ENCODE data around the gene COX6B1. TPM values are rescaled to one million over a fixed set of nuclear protein-coding genes. Genes with fewer than 3 reads are reported as not detected.

COX6B1 gene
- total and polyA plus RNA-seq, 4 donors: 202 to 1,407 (median 508) TPM

GRCh38 chr19:35618857-35619256 is 29.3 kb upstream of the COX6B1 start:
- 88 to 91% methylated on average over 7 of the region's 7 CpGs for WGBS, 2 donors
- no peaks in the 10 kb centered on the region for H3K27me3 ChIP-seq (ENCODE audit: control insufficient read depth in 3 of 3, insufficient read depth in 3 of 3, low read length in 2 of 3)
- H3K27ac ChIP-seq (ENCODE audit: low read depth in 1 of 2, low read length in 1 of 2): no peak overlapping the region
- TF ChIP-seq CTCF (IDR thresholded peaks at IDR 0.05; ENCODE audit: control extremely low read depth, extremely low read depth): no peak
- H3K36me3 ChIP-seq (ENCODE audit: control insufficient read depth in 4 of 4, insufficient read depth in 4 of 4, low read length in 4 of 4): peaks cover 0 to 19% (median 11%) of the 10 kb centered on the region in 4 donors
- DNase-seq (no peak), ATAC-seq (ENCODE audit: insufficient read depth, low FRiP score) (no peak)
- no peak overlapping the region for H3K9ac ChIP-seq (ENCODE audit: insufficient read depth in 1 of 2, low read length in 2 of 2)
- no peaks in the 10 kb centered on the region for H3K9me3 ChIP-seq (ENCODE audit: control insufficient read depth in 4 of 4, insufficient read depth in 3 of 4, low read length in 3 of 4)
- H3K4me3 ChIP-seq: no peak overlapping the region
- H3K4me1 ChIP-seq (ENCODE audit: control insufficient read depth in 5 of 5, insufficient read depth in 5 of 5, low read length in 5 of 5): no peaks in the 10 kb centered on the region

- 97 to 99% methylated on average over 11 to 12 of the region's 12 CpGs for whole genome bisulfite sequencing, 2 donors
- TF ChIP-seq CTCF (IDR thresholded peaks at IDR 0.05; ENCODE audit: control extremely low read depth, extremely low read depth): no peak
- peaks cover 0 to 19% (median 11%) of the 10 kb centered on the region in 4 donors for H3K36me3 ChIP-seq (ENCODE audit: control insufficient read depth in 4 of 4, insufficient read depth in 4 of 4, low read length in 4 of 4)
- no peak overlapping the region for H3K4me3 ChIP-seq
- no peak overlapping the region for H3K27ac ChIP-seq (ENCODE audit: low read depth in 1 of 2, low read length in 1 of 2)
- H3K27me3 ChIP-seq (ENCODE audit: control insufficient read depth in 3 of 3, insufficient read depth in 3 of 3, low read length in 2 of 3): no peaks in the 10 kb centered on the region
- DNase-seq: no peak
- no peak for ATAC-seq (ENCODE audit: insufficient read depth, low FRiP score)
- no peak overlapping the region for H3K9ac ChIP-seq (ENCODE audit: insufficient read depth in 1 of 2, low read length in 2 of 2)
- H3K4me1 ChIP-seq (ENCODE audit: control insufficient read depth in 5 of 5, insufficient read depth in 5 of 5, low read length in 5 of 5): no peaks in the 10 kb centered on the region
- H3K9me3 ChIP-seq (ENCODE audit: control insufficient read depth in 4 of 4, insufficient read depth in 3 of 4, low read length in 3 of 4): no peaks in the 10 kb centered on the region
Observed at GRCh38 chr19:35619290-35619923, 28.7 kb upstream of the COX6B1 start.

GRCh38 chr19:35620001-35620400 is 28.1 kb upstream of the COX6B1 start:
- no peak overlapping the region for H3K9ac ChIP-seq (ENCODE audit: insufficient read depth in 1 of 2, low read length in 2 of 2)
- no peak overlapping the region for H3K4me3 ChIP-seq
- no peaks in the 10 kb centered on the region for H3K4me1 ChIP-seq (ENCODE audit: control insufficient read depth in 5 of 5, insufficient read depth in 5 of 5, low read length in 5 of 5)
- 94 to 95% methylated on average over 17 of the region's 17 CpGs for WGBS, 2 donors
- no peaks in the 10 kb centered on the region for H3K27me3 ChIP-seq (ENCODE audit: control insufficient read depth in 3 of 3, insufficient read depth in 3 of 3, low read length in 2 of 3)
- no peaks in the 10 kb centered on the region for H3K9me3 ChIP-seq (ENCODE audit: control insufficient read depth in 4 of 4, insufficient read depth in 3 of 4, low read length in 3 of 4)
- TF ChIP-seq CTCF (IDR thresholded peaks at IDR 0.05; ENCODE audit: control extremely low read depth, extremely low read depth): no peak
- peaks cover 0 to 19% (median 11%) of the 10 kb centered on the region in 4 donors for H3K36me3 ChIP-seq (ENCODE audit: control insufficient read depth in 4 of 4, insufficient read depth in 4 of 4, low read length in 4 of 4)
- DNase-seq (no peak), ATAC-seq (ENCODE audit: insufficient read depth, low FRiP score) (no peak)
- H3K27ac ChIP-seq (ENCODE audit: low read depth in 1 of 2, low read length in 1 of 2): no peak overlapping the region

- 96 to 97% methylated on average over 9 of the region's 9 CpGs for WGBS, 2 donors
- Histone ChIP-seq H3K27me3 (ENCODE audit: control insufficient read depth in 3 of 3, insufficient read depth in 3 of 3, low read length in 2 of 3) (no peaks in the 10 kb centered on the region), H3K27ac (ENCODE audit: low read depth in 1 of 2, low read length in 1 of 2) (no peak overlapping the region), H3K9ac (ENCODE audit: insufficient read depth in 1 of 2, low read length in 2 of 2) (no peak overlapping the region), H3K4me3 (no peak overlapping the region), H3K4me1 (ENCODE audit: control insufficient read depth in 5 of 5, insufficient read depth in 5 of 5, low read length in 5 of 5) (no peaks in the 10 kb centered on the region), H3K9me3 (ENCODE audit: control insufficient read depth in 4 of 4, insufficient read depth in 3 of 4, low read length in 3 of 4) (no peaks in the 10 kb centered on the region), H3K36me3 (ENCODE audit: control insufficient read depth in 4 of 4, insufficient read depth in 4 of 4, low read length in 4 of 4) (peaks cover 0 to 16% (median 5%) of the 10 kb centered on the region in 4 donors)
- DNase-seq (no peak), ATAC-seq (ENCODE audit: insufficient read depth, low FRiP score) (no peak)
- no peak for TF ChIP-seq CTCF (IDR thresholded peaks at IDR 0.05; ENCODE audit: control extremely low read depth, extremely low read depth)
Observed at GRCh38 chr19:35621708-35622107, 26.4 kb upstream of the COX6B1 start.

All from lung (tissue), 12 donors.